CD4-positive, alpha-beta T cell treated with Interleukin-17A for 1 hour (primary cell): ENCODE results near the gene VSIG10L.

Source experiments
- DNase-seq: peaks from one replicate; pipeline ENCODE4 v3.0.0-alpha.2; 2020

Gene VSIG10L

GRCh38 chr19:51311351-51312257 is 30.3 kb downstream of the VSIG10L start, which contains the start of gene IGLON5:
IGLON5 (plus strand) TSS chr19:51311644; CDS start chr19:51311848, 204 bp downstream.
- DNase-seq, result no peak

DNA sequence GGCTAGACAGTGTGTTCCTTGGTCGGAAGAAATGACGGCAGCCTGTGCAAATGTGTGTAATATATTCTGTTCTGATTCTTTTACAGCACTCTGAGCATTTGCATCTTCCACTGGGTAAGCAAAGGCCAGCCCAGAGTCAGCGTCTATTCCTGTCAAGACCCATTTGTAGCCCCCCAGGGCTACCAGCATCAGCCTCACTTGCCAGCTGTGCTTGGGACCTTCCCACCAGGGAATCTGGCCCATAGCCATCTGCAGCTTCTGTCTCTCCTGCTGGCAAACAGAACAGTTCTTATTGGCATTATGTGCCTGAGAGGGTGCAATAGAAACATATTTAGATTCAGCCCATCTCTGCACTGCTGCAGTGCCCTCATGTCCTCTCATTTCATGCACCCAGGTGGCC is 36.5 kb downstream of the VSIG10L start:
- DNase-seq, result no peak

DNA sequence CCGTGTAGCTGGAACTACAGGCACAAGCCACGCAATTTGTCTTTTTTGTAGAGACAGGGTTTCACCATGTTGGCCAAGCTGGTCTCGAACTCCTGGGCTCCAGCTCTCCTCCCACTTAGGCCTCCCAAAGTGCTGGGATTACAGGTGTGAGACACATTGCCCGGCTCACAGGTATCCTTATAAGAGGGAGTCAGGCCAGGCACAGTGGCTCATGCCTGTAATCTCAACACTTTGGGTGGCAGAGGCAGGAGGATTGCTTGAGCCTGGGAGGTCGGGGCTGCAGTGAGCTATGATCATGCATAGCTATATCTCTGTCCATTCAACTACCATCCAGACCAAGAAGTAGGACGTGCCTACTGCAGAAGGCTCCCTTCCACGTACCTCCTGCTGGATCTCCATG is 40.7 kb downstream of the VSIG10L start:
- no peak for DNase-seq

DNA sequence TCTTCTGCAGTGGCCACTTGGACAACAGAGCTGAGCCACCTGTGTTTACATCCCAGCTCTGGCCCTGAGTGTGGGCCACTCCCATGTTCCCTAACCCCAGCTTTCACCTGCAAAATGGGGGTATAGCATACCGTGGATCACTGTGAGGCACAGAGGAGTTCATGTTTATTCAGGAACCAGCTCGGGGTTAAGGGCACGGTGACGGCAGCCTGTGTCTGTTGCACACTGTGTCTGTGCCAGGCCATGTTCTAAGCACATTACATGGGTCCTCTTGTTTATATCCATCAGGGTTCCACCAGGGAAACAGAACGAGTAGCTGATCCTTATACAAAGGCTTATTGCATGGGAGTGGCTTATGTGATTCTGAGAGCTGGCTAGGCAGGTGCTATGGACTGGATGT is 44.5 kb downstream of the VSIG10L start:
- DNase-seq, result no peak

- no peak for DNase-seq
Measured at GRCh38 chr19:51296336-51297093, 45.4 kb downstream of the VSIG10L start.

DNA sequence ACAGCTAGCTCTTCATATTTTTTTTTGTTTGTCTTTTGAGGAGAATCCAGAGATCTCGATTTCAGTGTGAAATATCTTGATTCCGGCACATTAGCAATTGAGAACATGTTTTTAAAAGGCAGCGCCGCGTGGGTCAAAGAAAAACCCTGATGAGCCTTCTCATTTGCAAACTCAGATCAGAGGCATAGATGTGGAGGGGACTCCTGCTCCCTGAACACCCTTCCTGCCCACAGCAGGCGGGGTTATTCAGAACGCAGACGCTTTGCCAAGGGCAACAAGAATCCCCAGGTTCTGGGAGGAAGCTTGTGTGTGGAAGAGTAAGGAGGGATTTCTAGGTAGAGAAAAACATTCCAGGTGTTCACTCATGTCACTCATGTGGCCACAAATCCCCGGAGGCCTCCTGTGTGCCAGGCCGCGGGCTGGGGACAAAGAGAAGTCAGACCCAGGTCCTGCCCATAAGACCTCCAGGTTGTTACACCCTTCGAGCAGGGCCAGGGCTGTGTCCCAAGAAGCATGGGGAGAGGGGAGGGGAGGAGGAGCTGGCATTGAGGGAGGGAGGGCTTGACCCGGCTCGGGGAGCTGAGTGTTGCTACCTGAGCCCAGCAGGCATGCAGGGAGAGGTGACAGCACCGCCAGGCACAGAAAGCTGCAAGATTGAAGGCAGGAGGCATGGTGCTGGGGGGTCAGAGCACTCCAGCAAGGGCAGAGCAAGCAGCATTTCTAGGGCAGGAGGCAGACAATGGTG is 46.4 kb downstream of the VSIG10L start:
- no peak for DNase-seq

GRCh38 chr19:51294977-51295375 is 47.0 kb downstream of the VSIG10L start:
- no peak for DNase-seq

DNA sequence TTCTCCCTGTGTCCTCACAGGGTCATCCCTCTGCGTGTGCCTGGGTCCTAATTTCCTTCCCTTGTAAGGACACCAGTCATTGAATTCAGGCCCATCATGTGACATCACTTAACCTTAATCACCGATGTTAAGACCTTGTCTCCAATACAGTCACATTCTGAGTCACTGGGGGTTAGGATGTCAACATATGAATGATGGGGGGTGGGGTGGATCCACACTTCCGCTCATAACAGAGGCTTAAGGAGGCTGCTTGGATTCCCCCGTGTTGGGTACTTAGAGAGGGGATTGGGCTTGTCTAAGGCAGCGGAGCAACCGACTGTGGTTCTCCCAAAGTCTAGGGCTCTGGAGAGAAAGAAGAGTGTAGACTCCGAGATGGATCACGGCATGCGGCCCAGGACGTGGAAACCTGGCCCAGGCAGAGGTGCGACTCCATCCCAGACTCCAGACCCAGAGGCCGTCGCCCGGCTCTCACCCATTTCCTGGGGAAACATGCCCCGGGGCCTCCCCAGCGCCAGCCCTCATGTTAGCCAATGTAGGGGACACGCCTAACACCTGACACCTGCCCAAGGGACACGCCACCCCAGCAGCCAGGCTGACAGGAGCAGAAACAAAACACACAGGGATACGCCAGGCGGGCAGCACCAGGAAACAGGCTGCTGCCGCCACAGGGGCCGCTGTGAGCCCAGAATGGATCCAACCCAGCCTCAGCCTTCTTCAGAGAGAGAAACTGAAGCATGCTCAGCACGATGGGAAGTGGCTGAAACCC is 47.5 kb downstream of the VSIG10L start:
- no peak for DNase-seq

DNA sequence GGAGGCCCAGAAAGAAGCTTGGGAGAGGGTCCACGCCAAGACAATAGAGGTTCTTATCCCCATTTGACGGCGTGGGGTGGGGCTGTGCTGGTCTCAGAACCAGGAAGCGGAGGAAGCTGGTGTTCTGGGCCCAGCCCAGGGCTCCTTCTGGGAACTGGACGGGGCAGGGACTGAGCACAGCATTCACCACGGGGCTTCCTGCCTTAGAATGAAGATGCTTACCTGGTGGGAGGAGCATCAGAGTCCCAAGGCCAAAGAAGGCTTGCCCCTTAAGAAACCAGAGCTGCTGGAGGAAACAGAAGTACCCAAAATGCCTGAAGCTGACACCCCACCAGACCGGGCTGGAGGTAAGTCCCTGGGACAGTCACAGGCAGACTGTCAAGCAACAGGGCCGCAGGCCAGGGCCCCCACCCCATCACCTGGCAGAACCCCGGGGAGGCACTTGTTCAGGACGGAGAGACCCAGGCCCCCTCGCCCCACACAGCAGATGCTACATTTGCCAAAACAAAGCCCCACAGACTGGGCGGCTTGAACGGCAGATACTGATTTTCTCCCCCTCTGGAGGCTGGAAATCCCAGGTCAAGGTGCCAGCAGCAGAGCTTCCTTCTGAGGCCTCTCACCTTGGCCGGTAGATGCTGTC is 48.2 kb downstream of the VSIG10L start:
- DNase-seq, result no peak

GRCh38 chr19:51292971-51293370 is 49.0 kb downstream of the VSIG10L start:
- DNase-seq, result no peak

- no peak for DNase-seq
Measured at GRCh38 chr19:51289635-51290034, 52.3 kb downstream of the VSIG10L start.

DNA sequence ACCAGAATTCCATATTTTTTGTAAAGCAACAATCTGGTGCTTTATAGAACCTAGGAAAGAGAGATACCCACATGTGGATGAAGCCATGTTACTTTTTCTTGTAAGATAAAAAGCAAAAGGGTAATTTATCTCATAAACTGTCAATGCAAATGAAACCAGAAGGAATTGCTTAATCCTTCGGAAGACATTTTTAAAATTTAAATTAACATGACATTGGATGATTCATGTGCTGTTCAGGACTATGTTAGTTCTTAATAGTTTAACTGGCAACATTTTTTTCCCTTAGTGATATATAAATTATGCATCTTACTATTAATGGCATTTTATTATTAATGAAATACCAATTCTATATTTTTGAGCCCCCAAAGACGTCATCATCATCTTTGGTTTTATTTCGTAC is 56.3 kb downstream of the VSIG10L start:
- DNase-seq, result no peak

- no peak for DNase-seq
Measured at GRCh38 chr19:51282335-51282734, 59.6 kb downstream of the VSIG10L start.
